Body of pancreas (tissue), 4 donors: ENCODE data around the gene SYT14.

ENCODE experiments used
- POLR2A ChIP-seq, 3 donors: fragments of 450-650 bp; IDR thresholded peaks; one replicate each; pipeline ENCODE4 v1.6.1; 2016; ENCODE audit warnings: antibody characterized with exemption in 3 of 3, mild to moderate bottlenecking in 2 of 3
- TF ChIP-seq, protein P1 (sequence below), 7 experiments: fragments of 450-650 bp in 4 of 7; fragments of 200-600 bp in 3 of 7; sonication (generic) in 3 of 7; IDR thresholded peaks; one replicate each; pipeline ENCODE4 v1.5.1; 2016 to 2019; ENCODE audit warnings: antibody characterized with exemption in 7 of 7

GRCh38 chr1:209912306-209912705 lies 25.7 kb upstream of the SYT14 start:
- TF ChIP-seq, protein P1, sequence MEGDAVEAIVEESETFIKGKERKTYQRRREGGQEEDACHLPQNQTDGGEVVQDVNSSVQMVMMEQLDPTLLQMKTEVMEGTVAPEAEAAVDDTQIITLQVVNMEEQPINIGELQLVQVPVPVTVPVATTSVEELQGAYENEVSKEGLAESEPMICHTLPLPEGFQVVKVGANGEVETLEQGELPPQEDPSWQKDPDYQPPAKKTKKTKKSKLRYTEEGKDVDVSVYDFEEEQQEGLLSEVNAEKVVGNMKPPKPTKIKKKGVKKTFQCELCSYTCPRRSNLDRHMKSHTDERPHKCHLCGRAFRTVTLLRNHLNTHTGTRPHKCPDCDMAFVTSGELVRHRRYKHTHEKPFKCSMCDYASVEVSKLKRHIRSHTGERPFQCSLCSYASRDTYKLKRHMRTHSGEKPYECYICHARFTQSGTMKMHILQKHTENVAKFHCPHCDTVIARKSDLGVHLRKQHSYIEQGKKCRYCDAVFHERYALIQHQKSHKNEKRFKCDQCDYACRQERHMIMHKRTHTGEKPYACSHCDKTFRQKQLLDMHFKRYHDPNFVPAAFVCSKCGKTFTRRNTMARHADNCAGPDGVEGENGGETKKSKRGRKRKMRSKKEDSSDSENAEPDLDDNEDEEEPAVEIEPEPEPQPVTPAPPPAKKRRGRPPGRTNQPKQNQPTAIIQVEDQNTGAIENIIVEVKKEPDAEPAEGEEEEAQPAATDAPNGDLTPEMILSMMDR (IDR thresholded peaks at IDR 0.05) = no peak
- no peak for TF ChIP-seq POLR2A (IDR thresholded peaks at IDR 0.05)
